Measurements from ENCODE around the gene NME7. TPM values are rescaled to one million over a fixed set of nuclear protein-coding genes. Genes with fewer than 3 reads are reported as not detected.

Gene NME7
- total RNA-seq, 6 experiments from 2014 or later: 16.0 to 22.2 (median 18.7) TPM

GRCh38 chr1:169308313-169309039 is 59.1 kb downstream of the NME7 start:
- Mint-ChIP-seq H3K4me1 (ENCODE audit: low read depth) (peaks cover 12% of the 10 kb centered on the region), H3K9me3 (no peaks in the 10 kb centered on the region), H3K36me3 (ENCODE audit: low read depth) (peaks cover 30% of the 10 kb centered on the region), H3K4me3 (no peak overlapping the region), H3K27ac (no peak overlapping the region; the same call in 1 of the 2 replicates), H3K27me3 (ENCODE audit: insufficient read depth) (no peaks in the 10 kb centered on the region)
- DNase-seq: no peak
- TF ChIP-seq CTCF (IDR thresholded peaks at IDR 0.05): no peak

GRCh38 chr1:169307176-169307575 is 60.4 kb downstream of the NME7 start:
- Mint-ChIP-seq H3K4me3 (no peak overlapping the region), H3K4me1 (ENCODE audit: low read depth) (peaks cover 6% of the 10 kb centered on the region), H3K9me3 (no peaks in the 10 kb centered on the region), H3K27ac (no peak overlapping the region), H3K36me3 (ENCODE audit: low read depth) (peaks cover 30% of the 10 kb centered on the region), H3K27me3 (ENCODE audit: insufficient read depth) (no peaks in the 10 kb centered on the region)
- no peak for DNase-seq
- TF ChIP-seq CTCF (IDR thresholded peaks at IDR 0.05): no peak

GRCh38 chr1:169305948-169306347 is 61.6 kb downstream of the NME7 start:
- no peak overlapping the region for H3K4me3 Mint-ChIP-seq
- no peaks in the 10 kb centered on the region for H3K27me3 Mint-ChIP-seq (ENCODE audit: insufficient read depth)
- H3K4me1 Mint-ChIP-seq (ENCODE audit: low read depth): peaks cover 4% of the 10 kb centered on the region
- H3K9me3 Mint-ChIP-seq: no peaks in the 10 kb centered on the region
- DNase-seq: no peak
- peaks cover 30% of the 10 kb centered on the region for H3K36me3 Mint-ChIP-seq (ENCODE audit: low read depth)
- no peak overlapping the region for H3K27ac Mint-ChIP-seq
- TF ChIP-seq CTCF (IDR thresholded peaks at IDR 0.05): no peak

GRCh38 chr1:169305356-169305755 is 62.2 kb downstream of the NME7 start:
- Mint-ChIP-seq H3K27me3 (ENCODE audit: insufficient read depth) (no peaks in the 10 kb centered on the region), H3K4me3 (no peak overlapping the region), H3K27ac (no peak overlapping the region), H3K9me3 (no peaks in the 10 kb centered on the region), H3K4me1 (ENCODE audit: low read depth) (peaks cover 9% of the 10 kb centered on the region), H3K36me3 (ENCODE audit: low read depth) (peaks cover 30% of the 10 kb centered on the region)
- no peak for TF ChIP-seq CTCF (IDR thresholded peaks at IDR 0.05)
- no peak for DNase-seq

- TF ChIP-seq CTCF (IDR thresholded peaks at IDR 0.05): no peak
- Mint-ChIP-seq H3K4me3 (no peak overlapping the region), H3K27ac (no peak overlapping the region), H3K27me3 (ENCODE audit: insufficient read depth) (no peaks in the 10 kb centered on the region), H3K36me3 (ENCODE audit: low read depth) (no peaks in the 10 kb centered on the region), H3K9me3 (no peaks in the 10 kb centered on the region), H3K4me1 (ENCODE audit: low read depth) (peaks cover 9% of the 10 kb centered on the region)
- DNase-seq: no peak
These were observed 66.7 kb downstream of the NME7 start for GRCh38 chr1:169300854-169301253.
